Stimulated activated CD4-positive, alpha-beta T cell treated with anti-CD3 and anti-CD28 coated beads, TNF-alpha, amount 100 ng/mL, for 48 hours (primary cell): ENCODE data around the gene PXDC1.
A peak's percentile ranks its signal among the peaks of the same experiment; 100 is the strongest.
"Not testable (repeated sequence)": the region's sequence is repeated elsewhere in the genome, so short reads cannot be mapped to it uniquely, and the experiment has no call there.

ENCODE experiments used
- DNase-seq, 3 donors: peaks; one replicate each; pipeline ENCODE4 v3.0.0-alpha.2; 2020; ENCODE audit warnings: low read depth in 3 of 3

Gene PXDC1

GRCh38 chr6:3732345-3733141 is 19.0 kb downstream of the PXDC1 start:
- peak; percentile 35 to 51 (median 42) for DNase-seq

GRCh38 chr6:3731700-3732099 is 19.8 kb downstream of the PXDC1 start:
- no peak for DNase-seq

GRCh38 chr6:3729603-3730344 is 21.7 kb downstream of the PXDC1 start:
- DNase-seq = no peak

GRCh38 chr6:3727593-3728108 is 23.9 kb downstream of the PXDC1 start:
- no peak for DNase-seq

GRCh38 chr6:3727036-3727435 is 24.5 kb downstream of the PXDC1 start:
- DNase-seq = no peak

GRCh38 chr6:3726421-3726820 is 25.1 kb downstream of the PXDC1 start:
- no peak for DNase-seq

GRCh38 chr6:3725145-3726047 is 26.1 kb downstream of the PXDC1 start:
- no peak for DNase-seq

- DNase-seq = no peak
Observed at GRCh38 chr6:3724451-3725144, 26.9 kb downstream of the PXDC1 start.

- no peak for DNase-seq
Observed at GRCh38 chr6:3723966-3724365, 27.5 kb downstream of the PXDC1 start.

- DNase-seq = no peak
Observed at GRCh38 chr6:3723251-3723650, 28.3 kb downstream of the PXDC1 start.

GRCh38 chr6:3722785-3723184 is 28.7 kb downstream of the PXDC1 start:
- no peak for DNase-seq

GRCh38 chr6:3721810-3722621 is 29.5 kb downstream of the PXDC1 start:
- DNase-seq = no peak

- DNase-seq = not testable (repeated sequence)
Observed at GRCh38 chr6:3720770-3721169, 30.7 kb downstream of the PXDC1 start.

GRCh38 chr6:3719462-3720308 is 31.8 kb downstream of the PXDC1 start:
- no peak for DNase-seq

- no peak for DNase-seq
Observed at GRCh38 chr6:3718407-3718806, 33.1 kb downstream of the PXDC1 start.

- no peak for DNase-seq
Observed at GRCh38 chr6:3715285-3715684, 36.2 kb downstream of the PXDC1 start.

- no peak for DNase-seq
Observed at GRCh38 chr6:3714768-3715167, 36.7 kb downstream of the PXDC1 start.

GRCh38 chr6:3714111-3714510 is 37.4 kb downstream of the PXDC1 start:
- no peak for DNase-seq
